HepG2 (cell line): ENCODE results near the gene RGS6.

ENCODE experiments used
- BHLHE40 ChIP-seq: IDR thresholded peaks from 2 replicates; pipeline ENCODE4 v1.6.1; 2011; ENCODE audit warnings: low read length, improper control_type of control experiment
- HIVEP1 ChIP-seq: sonication (generic); formaldehyde crosslinking; IDR thresholded peaks from 2 replicates; pipeline ENCODE4 v1.4.0; 2020; ENCODE audit warnings: mild to moderate bottlenecking, missing genetic modification reagents
- NFYB ChIP-seq: sonication (generic); formaldehyde crosslinking; IDR thresholded peaks from 2 replicates; pipeline ENCODE4 v1.4.0; 2020; ENCODE audit warnings: missing genetic modification reagents
- ZFAT ChIP-seq: sonication (generic); formaldehyde crosslinking; conservative IDR thresholded peaks from 2 replicates; pipeline ENCODE4 v1.8.1; 2023; ENCODE audit warnings: missing genetic modification reagents, inconsistent platforms
- ZMYM3 ChIP-seq: sonication (generic); formaldehyde crosslinking; IDR thresholded peaks from 2 replicates; pipeline ENCODE4 v1.5.1; 2020; ENCODE audit warnings: mild to moderate bottlenecking, missing genetic modification reagents
- ZNF10 ChIP-seq: sonication (generic); formaldehyde crosslinking; IDR thresholded peaks from 2 replicates; pipeline ENCODE4 v1.4.0; 2020; ENCODE audit warnings: mild to moderate bottlenecking, low read depth, missing genetic modification reagents, borderline replicate concordance
- ZNF484 ChIP-seq: sonication (generic); formaldehyde crosslinking; IDR thresholded peaks from 2 replicates; pipeline ENCODE4 v1.5.1; 2020; ENCODE audit warnings: mild to moderate bottlenecking, low read depth, missing genetic modification reagents, borderline replicate concordance
- ZZZ3 ChIP-seq: sonication (generic); formaldehyde crosslinking; IDR thresholded peaks from 2 replicates; pipeline ENCODE4 v1.4.0; 2020; ENCODE audit warnings: missing genetic modification reagents, mild to moderate bottlenecking, borderline replicate concordance
- TF ChIP-seq, protein P1 (sequence below): sonication (generic); formaldehyde crosslinking; IDR thresholded peaks from 2 replicates; pipeline ENCODE4 v1.5.0; 2020; ENCODE audit warnings: mild to moderate bottlenecking, missing genetic modification reagents, moderate library complexity

DNA sequence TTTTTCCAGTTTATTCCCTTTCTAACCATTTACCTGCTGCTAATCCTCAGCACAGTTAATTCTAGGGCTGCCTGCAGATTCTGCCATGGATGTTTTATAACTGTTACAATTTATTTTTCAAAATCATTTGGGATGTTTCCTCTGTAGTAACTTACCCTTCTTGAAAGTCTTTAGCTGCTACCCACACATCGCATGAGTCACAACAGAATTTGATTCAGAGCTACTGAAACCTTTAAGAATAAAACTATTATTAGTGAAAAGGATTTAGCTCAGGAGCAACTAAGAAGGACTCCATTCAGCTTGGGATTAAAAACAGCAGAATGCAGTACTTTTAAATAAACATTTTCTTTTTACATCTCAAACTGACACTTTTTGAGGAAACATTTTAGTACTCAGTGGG is 41.7 kb upstream of the RGS6 start:
- no peak for TF ChIP-seq ZMYM3
- TF ChIP-seq ZNF484 (CRISPR knock-in tag), result no peak
- no peak for TF ChIP-seq HIVEP1 (CRISPR knock-in tag)
- TF ChIP-seq, protein P1, sequence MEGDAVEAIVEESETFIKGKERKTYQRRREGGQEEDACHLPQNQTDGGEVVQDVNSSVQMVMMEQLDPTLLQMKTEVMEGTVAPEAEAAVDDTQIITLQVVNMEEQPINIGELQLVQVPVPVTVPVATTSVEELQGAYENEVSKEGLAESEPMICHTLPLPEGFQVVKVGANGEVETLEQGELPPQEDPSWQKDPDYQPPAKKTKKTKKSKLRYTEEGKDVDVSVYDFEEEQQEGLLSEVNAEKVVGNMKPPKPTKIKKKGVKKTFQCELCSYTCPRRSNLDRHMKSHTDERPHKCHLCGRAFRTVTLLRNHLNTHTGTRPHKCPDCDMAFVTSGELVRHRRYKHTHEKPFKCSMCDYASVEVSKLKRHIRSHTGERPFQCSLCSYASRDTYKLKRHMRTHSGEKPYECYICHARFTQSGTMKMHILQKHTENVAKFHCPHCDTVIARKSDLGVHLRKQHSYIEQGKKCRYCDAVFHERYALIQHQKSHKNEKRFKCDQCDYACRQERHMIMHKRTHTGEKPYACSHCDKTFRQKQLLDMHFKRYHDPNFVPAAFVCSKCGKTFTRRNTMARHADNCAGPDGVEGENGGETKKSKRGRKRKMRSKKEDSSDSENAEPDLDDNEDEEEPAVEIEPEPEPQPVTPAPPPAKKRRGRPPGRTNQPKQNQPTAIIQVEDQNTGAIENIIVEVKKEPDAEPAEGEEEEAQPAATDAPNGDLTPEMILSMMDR (CRISPR knock-in tag), result no peak
- no peak for TF ChIP-seq NFYB
- TF ChIP-seq ZNF10, result no peak
- TF ChIP-seq ZZZ3 (CRISPR knock-in tag), result no peak
- no peak for TF ChIP-seq ZFAT (CRISPR knock-in tag)
- no peak for TF ChIP-seq BHLHE40
